GM19025 (cell line): Measurements from ENCODE around the gene TMEM138.

ENCODE experiments used
- ATAC-seq: cut with Tn5 transposase; IDR thresholded peaks from one replicate; pipeline ENCODE4 v1.9.1; 2021; ENCODE audit warnings: mild to moderate bottlenecking, low read depth, moderate library complexity; ENCODE audit not compliant: unreplicated experiment

Gene TMEM138

GRCh38 chr11:61403658-61404057 is 41.5 kb downstream of the TMEM138 start:
- ATAC-seq, result no peak

- ATAC-seq, result no peak
Observed at GRCh38 chr11:61404103-61404502, 41.9 kb downstream of the TMEM138 start.

GRCh38 chr11:61404641-61405040 is 42.5 kb downstream of the TMEM138 start:
- ATAC-seq, result no peak

GRCh38 chr11:61406067-61406466 is 43.9 kb downstream of the TMEM138 start:
- ATAC-seq, result no peak

GRCh38 chr11:61406991-61407728 is 45.0 kb downstream of the TMEM138 start:
- no peak for ATAC-seq

- ATAC-seq, result no peak
Observed at GRCh38 chr11:61411589-61411988, 49.4 kb downstream of the TMEM138 start.

GRCh38 chr11:61413496-61413895 is 51.3 kb downstream of the TMEM138 start:
- no peak for ATAC-seq

- no peak for ATAC-seq
Observed at GRCh38 chr11:61414547-61414946, 52.4 kb downstream of the TMEM138 start.

- no peak for ATAC-seq
Observed at GRCh38 chr11:61415381-61415780, 53.2 kb downstream of the TMEM138 start.

GRCh38 chr11:61416941-61417340 is 54.8 kb downstream of the TMEM138 start:
- no peak for ATAC-seq

- ATAC-seq, result no peak
Observed at GRCh38 chr11:61417670-61418069, 55.5 kb downstream of the TMEM138 start.

GRCh38 chr11:61418136-61418535 is 56.0 kb downstream of the TMEM138 start:
- no peak for ATAC-seq
